Measurements from ENCODE around the gene CDKL4.
A peak's percentile ranks its signal among the peaks of the same experiment; 100 is the strongest.

CDKL4 gene

DNA sequence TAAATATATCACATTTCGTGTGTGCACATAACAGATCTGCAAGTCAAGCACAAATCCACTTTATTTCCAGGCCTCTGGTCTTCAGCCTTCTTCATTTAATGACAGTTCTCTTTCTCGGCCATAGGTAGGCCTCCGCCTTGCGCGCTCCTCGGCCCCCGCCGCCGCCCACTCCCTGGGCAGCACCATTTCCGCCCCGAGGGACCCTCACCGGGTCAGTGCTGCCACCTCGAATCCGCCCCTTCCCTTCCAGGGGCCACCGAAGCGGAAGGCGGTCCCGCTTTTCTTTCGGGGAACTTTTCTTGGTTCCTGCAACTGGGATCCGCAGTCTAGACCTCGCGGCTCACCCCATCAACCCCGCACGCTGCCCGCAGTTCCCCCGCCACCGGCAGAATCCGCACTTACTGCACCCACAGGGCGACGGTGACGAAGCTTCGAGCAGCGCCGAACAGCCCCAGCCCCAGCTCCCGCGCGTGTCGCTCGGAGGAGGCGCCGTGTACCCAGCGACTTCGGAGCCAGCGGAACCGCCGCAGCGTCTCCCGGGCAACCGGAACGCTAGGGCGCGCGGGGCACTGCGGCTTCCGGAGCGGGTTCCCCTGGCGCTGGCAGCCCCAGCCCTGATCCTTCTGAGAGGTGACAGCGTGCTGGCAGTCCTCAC, at the start of gene CDKL4:
Gene CDKL4 (minus strand): TSS at position 502 of the 655 bp plus-strand sequence.
- TF ChIP-seq, protein P1, sequence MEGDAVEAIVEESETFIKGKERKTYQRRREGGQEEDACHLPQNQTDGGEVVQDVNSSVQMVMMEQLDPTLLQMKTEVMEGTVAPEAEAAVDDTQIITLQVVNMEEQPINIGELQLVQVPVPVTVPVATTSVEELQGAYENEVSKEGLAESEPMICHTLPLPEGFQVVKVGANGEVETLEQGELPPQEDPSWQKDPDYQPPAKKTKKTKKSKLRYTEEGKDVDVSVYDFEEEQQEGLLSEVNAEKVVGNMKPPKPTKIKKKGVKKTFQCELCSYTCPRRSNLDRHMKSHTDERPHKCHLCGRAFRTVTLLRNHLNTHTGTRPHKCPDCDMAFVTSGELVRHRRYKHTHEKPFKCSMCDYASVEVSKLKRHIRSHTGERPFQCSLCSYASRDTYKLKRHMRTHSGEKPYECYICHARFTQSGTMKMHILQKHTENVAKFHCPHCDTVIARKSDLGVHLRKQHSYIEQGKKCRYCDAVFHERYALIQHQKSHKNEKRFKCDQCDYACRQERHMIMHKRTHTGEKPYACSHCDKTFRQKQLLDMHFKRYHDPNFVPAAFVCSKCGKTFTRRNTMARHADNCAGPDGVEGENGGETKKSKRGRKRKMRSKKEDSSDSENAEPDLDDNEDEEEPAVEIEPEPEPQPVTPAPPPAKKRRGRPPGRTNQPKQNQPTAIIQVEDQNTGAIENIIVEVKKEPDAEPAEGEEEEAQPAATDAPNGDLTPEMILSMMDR (IDR thresholded peaks at IDR 0.05; ENCODE audit: low read depth, low read length, missing control alignments) = no peak
- in situ Hi-C loops (cut with HindIII; ENCODE audit: low pct_ligation_motif_present, low sequenced_read_pairs) = loop anchor here (25.0 kb wide), 1 partner anchor 181 kb away; no protein-coding TSS in a partner anchor
- H3K27ac ChIP-seq = no peak within 1 kb of the TSS
- peaks cover 5% of the 10 kb centered on the region for H3K36me3 ChIP-seq (replicated peaks)
- no peak for DNase-seq
- peak within 1 kb of the TSS; percentile 49 for H3K4me3 ChIP-seq (ENCODE audit: low read depth, low read length)
- no peaks in the 10 kb centered on the region for H3K27me3 ChIP-seq (replicated peaks)

DNA sequence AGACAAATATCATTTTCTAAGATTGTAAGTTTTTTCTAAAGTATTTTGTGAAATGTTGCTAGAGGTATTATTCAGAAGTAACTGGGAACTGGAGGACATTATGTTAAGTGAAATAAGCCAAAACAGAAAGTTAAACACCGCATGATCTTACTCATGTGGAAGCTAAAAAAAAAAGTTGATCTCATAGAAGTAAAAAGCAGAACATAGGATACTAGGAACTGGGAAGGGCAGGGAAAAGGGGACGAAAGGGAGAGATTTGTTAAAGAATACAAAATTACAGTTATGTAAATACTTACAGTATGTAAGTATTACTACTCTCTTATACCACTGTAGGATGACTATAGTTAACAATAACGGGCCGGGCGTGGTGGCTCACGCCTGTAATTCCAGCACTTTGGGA, 46.7 kb upstream of the CDKL4 start:
- peaks cover 28% of the 10 kb centered on the region for H3K36me3 ChIP-seq (replicated peaks)
- TF ChIP-seq, protein P1 (IDR thresholded peaks at IDR 0.05; ENCODE audit: low read depth, low read length, missing control alignments) = no peak
- H3K27me3 ChIP-seq (replicated peaks) = no peaks in the 10 kb centered on the region
- in situ Hi-C loops (cut with HindIII; ENCODE audit: low pct_ligation_motif_present, low sequenced_read_pairs) = no loop called here
- no peak overlapping the region for H3K27ac ChIP-seq
- DNase-seq = no peak
- H3K4me3 ChIP-seq (ENCODE audit: low read depth, low read length) = no peak overlapping the region

DNA sequence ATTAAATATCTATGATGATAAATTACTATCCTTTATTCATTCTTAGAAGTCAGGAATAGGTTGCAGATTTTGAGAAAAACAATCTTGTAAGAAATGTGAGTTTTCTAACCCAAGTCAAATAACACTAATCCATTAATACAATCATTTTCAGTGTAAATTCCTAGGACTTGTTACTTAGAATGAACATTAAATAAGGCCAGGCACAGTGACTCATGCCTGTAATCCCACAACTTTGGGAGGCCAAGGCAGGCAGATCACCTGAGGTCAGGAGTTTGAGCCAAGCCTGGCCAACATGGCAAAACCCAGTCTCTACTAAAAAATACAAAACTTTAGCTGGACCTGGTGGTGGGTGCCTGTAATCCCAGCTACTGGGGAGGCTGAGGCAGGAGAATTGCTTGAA, 45.8 kb upstream of the CDKL4 start:
- TF ChIP-seq, protein P1 (IDR thresholded peaks at IDR 0.05; ENCODE audit: low read depth, low read length, missing control alignments) = no peak

DNA sequence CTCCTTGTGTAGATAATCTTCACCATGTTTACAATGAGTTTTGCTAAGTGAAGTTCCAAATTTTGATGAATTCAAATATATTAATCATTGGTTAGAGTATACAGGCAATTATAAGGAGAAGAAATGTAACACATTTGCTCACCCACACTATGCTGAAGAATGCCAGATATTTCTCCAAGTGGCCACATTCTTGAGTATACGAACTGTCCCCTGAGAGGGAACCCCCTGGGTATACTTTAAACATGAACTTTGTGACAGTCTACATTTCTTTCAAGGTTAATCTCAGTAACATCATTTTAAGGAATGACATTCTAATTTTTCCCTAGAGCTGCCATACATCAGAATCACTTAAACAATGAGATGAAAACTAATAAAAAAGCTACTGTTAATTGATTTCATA, 39.8 kb upstream of the CDKL4 start:
- no peak for DNase-seq
- Histone ChIP-seq H3K4me3 (ENCODE audit: low read depth, low read length) (no peak overlapping the region), H3K36me3 (replicated peaks) (peaks cover 16% of the 10 kb centered on the region), H3K27me3 (replicated peaks) (no peaks in the 10 kb centered on the region), H3K27ac (no peak overlapping the region)
- TF ChIP-seq, protein P1 (IDR thresholded peaks at IDR 0.05; ENCODE audit: low read depth, low read length, missing control alignments) = no peak
- in situ Hi-C loops (cut with HindIII; ENCODE audit: low pct_ligation_motif_present, low sequenced_read_pairs) = no loop called here

More for the DNA sequence above, 45.8 kb upstream of the CDKL4 start:
- no peaks in the 10 kb centered on the region for H3K27me3 ChIP-seq (replicated peaks)
- DNase-seq = peak; percentile 13
- H3K4me3 ChIP-seq (ENCODE audit: low read depth, low read length) = no peak overlapping the region
- H3K27ac ChIP-seq = no peak overlapping the region
- in situ Hi-C loops (cut with HindIII; ENCODE audit: low pct_ligation_motif_present, low sequenced_read_pairs) = no loop called here
- H3K36me3 ChIP-seq (replicated peaks) = peaks cover 31% of the 10 kb centered on the region

DNA sequence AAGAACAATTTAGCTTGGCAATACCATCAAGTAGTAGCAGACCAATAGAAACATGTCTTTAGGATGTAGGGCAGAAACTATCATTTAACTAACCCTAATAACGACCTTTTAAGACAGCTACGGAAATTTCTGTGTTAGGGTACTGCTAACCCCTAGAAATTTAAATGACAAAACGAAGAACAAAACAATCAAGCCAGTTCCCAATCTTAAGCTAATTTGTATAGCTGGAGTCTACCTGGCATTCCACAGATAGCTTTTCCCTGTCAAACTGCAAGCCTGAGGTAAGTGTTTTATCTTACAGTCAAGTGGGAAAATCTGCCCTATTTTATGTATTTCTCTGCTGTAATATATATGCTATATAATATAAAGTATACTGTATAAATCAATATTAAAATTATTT, 37.6 kb upstream of the CDKL4 start:
- H3K4me3 ChIP-seq (ENCODE audit: low read depth, low read length) = no peak overlapping the region
- no peak for DNase-seq
- TF ChIP-seq, protein P1 (IDR thresholded peaks at IDR 0.05; ENCODE audit: low read depth, low read length, missing control alignments) = no peak
- no peak overlapping the region for H3K27ac ChIP-seq
- in situ Hi-C loops (cut with HindIII; ENCODE audit: low pct_ligation_motif_present, low sequenced_read_pairs) = no loop called here
- no peaks in the 10 kb centered on the region for H3K27me3 ChIP-seq (replicated peaks)
- H3K36me3 ChIP-seq (replicated peaks) = peaks cover 29% of the 10 kb centered on the region

DNA sequence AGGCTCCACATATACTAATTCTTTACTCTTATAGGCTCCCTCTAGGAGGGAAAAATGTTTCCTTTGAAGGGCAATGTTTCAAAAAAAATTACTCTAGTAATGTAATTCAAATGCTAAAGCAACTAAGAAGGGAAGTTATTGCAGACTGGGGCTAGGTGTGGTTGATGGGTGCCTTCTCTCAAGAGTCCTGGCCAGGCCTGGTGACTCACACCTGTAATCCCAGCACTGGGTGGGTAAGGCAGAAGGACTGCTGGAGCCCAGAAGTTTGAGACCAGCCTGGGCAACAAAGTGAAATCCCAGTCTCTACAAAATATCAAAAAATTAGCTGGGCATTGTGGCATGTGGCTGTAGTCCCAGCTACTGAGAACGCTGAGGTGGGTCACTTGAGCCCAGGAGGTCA, 31.2 kb upstream of the CDKL4 start:
- H3K36me3 ChIP-seq (replicated peaks) = peaks cover 25% of the 10 kb centered on the region
- no peak for DNase-seq

More for the DNA sequence above, 31.2 kb upstream of the CDKL4 start:
- H3K27ac ChIP-seq = no peak overlapping the region
- in situ Hi-C loops (cut with HindIII; ENCODE audit: low pct_ligation_motif_present, low sequenced_read_pairs) = no loop called here
- no peak overlapping the region for H3K4me3 ChIP-seq (ENCODE audit: low read depth, low read length)
- no peaks in the 10 kb centered on the region for H3K27me3 ChIP-seq (replicated peaks)
- TF ChIP-seq, protein P1 (IDR thresholded peaks at IDR 0.05; ENCODE audit: low read depth, low read length, missing control alignments) = no peak

Measured in brain microvascular endothelial cell (primary cell).